Heart left ventricle (tissue), 13 donors: ENCODE results near the gene MRPL18.
"Not testable (repeated sequence)": the region's sequence is repeated elsewhere in the genome, so short reads cannot be mapped to it uniquely, and the experiment has no call there.

Experiments used
- CTCF ChIP-seq, 12 donors: fragments of 200-600 bp; sonication (generic) in 4 of 12; IDR thresholded peaks; one replicate each; pipeline versions ENCODE4 v1.5.0 to v1.8.0; 2018 to 2022; ENCODE audit warnings: antibody characterized with exemption in 12 of 12, mild to moderate bottlenecking in 5 of 12
- POLR2A ChIP-seq, 2 donors: fragments of 450-650 bp; IDR thresholded peaks; one replicate each; pipeline ENCODE4 v1.6.1; 2017; ENCODE audit warnings: antibody characterized with exemption in 2 of 2, mild to moderate bottlenecking in 2 of 2, moderate library complexity in 2 of 2
- donor health status: ischemic (EF 13 %, LVEDD 7.1; RV severe dilation, severe dysfunction).
- donor health status: DM: no; HTN: yes; CAD: no.
- donor health status: DM: no; HTN: no; CAD: no.
- donor health status: ischemic (EF 25% LVEDD 6.9; RV normal size, moderate dysfunction).
- donor health status: ischemic (EF 25% LVEDD 5.7; RV mildly dilated, moderate dysfunction).
- donor health status: ischemic (EF 35%, LVEDD 5.7; RV mildly dilated, moderate dysfunction).
- donor health status: nonischemic (EF 11% LVEDD 7.7; RV severe dilation, severe dysfunction).
- donor health status: DM: yes; HTN: yes; CAD: no.
- donor health status: PGD.
- donor health status: ischemic (EF 29% LVEDD 5.4; RV normal size, mild dysfunction).
- donor health status: nonischemic (EF 23%, LVEDD 6.1; RV moderate dilation, normal function).

GRCh38 chr6:159794976-159795375 is 4.7 kb downstream of the MRPL18 start:
- TF ChIP-seq POLR2A, CTCF (IDR thresholded peaks at IDR 0.05): not testable (repeated sequence)
